ENCODE data around the gene TMEM154. TPM values are rescaled to one million over a fixed set of nuclear protein-coding genes. Genes with fewer than 3 reads are reported as not detected.

Gene TMEM154
- total RNA-seq, 1 donor = 11.2 TPM

- no peak overlapping the region for H3K4me3 ChIP-seq (ENCODE audit: low read depth, low read length)
Measured at GRCh38 chr4:152708361-152708760, 28.6 kb upstream of the TMEM154 start.

GRCh38 chr4:152707632-152708031 is 27.8 kb upstream of the TMEM154 start:
- no peak for TF ChIP-seq CTCF (IDR thresholded peaks at IDR 0.05; ENCODE audit: insufficient read depth, low read depth, low read length)
- DNase-seq (ENCODE audit: low read depth) = no peak
- H3K4me3 ChIP-seq (ENCODE audit: low read depth, low read length) = no peak overlapping the region

More at GRCh38 chr4:152708361-152708760, 28.6 kb upstream of the TMEM154 start:
- no peak for DNase-seq (ENCODE audit: low read depth)
- no peak for TF ChIP-seq CTCF (IDR thresholded peaks at IDR 0.05; ENCODE audit: insufficient read depth, low read depth, low read length)

GRCh38 chr4:152705903-152706302 is 26.1 kb upstream of the TMEM154 start:
- TF ChIP-seq CTCF (IDR thresholded peaks at IDR 0.05; ENCODE audit: insufficient read depth, low read depth, low read length) = peak; percentile 25
- no peak overlapping the region for H3K4me3 ChIP-seq (ENCODE audit: low read depth, low read length)
- no peak for DNase-seq (ENCODE audit: low read depth)

- TF ChIP-seq CTCF (IDR thresholded peaks at IDR 0.05; ENCODE audit: insufficient read depth, low read depth, low read length) = no peak
- no peak overlapping the region for H3K4me3 ChIP-seq (ENCODE audit: low read depth, low read length)
- DNase-seq (ENCODE audit: low read depth) = no peak
Measured at GRCh38 chr4:152704788-152705187, 25.0 kb upstream of the TMEM154 start.

- no peak for DNase-seq (ENCODE audit: low read depth)
- H3K4me3 ChIP-seq (ENCODE audit: low read depth, low read length) = no peak overlapping the region
- no peak for TF ChIP-seq CTCF (IDR thresholded peaks at IDR 0.05; ENCODE audit: insufficient read depth, low read depth, low read length)
Measured at GRCh38 chr4:152700151-152700550, 20.4 kb upstream of the TMEM154 start.

GRCh38 chr4:152699313-152699712 is 19.5 kb upstream of the TMEM154 start:
- H3K4me3 ChIP-seq (ENCODE audit: low read depth, low read length) = no peak overlapping the region
- DNase-seq (ENCODE audit: low read depth) = no peak
- no peak for TF ChIP-seq CTCF (IDR thresholded peaks at IDR 0.05; ENCODE audit: insufficient read depth, low read depth, low read length)

- no peak overlapping the region for H3K4me3 ChIP-seq (ENCODE audit: low read depth, low read length)
- no peak for TF ChIP-seq CTCF (IDR thresholded peaks at IDR 0.05; ENCODE audit: insufficient read depth, low read depth, low read length)
- DNase-seq (ENCODE audit: low read depth) = no peak
Measured at GRCh38 chr4:152698089-152698499, 18.3 kb upstream of the TMEM154 start.

All from fibroblast of villous mesenchyme (primary cell).